ENCODE results near the gene CACNB4.
"Not testable (repeated sequence)": the region's sequence is repeated elsewhere in the genome, so short reads cannot be mapped to it uniquely, and the experiment has no call there.

CACNB4 gene

DNA sequence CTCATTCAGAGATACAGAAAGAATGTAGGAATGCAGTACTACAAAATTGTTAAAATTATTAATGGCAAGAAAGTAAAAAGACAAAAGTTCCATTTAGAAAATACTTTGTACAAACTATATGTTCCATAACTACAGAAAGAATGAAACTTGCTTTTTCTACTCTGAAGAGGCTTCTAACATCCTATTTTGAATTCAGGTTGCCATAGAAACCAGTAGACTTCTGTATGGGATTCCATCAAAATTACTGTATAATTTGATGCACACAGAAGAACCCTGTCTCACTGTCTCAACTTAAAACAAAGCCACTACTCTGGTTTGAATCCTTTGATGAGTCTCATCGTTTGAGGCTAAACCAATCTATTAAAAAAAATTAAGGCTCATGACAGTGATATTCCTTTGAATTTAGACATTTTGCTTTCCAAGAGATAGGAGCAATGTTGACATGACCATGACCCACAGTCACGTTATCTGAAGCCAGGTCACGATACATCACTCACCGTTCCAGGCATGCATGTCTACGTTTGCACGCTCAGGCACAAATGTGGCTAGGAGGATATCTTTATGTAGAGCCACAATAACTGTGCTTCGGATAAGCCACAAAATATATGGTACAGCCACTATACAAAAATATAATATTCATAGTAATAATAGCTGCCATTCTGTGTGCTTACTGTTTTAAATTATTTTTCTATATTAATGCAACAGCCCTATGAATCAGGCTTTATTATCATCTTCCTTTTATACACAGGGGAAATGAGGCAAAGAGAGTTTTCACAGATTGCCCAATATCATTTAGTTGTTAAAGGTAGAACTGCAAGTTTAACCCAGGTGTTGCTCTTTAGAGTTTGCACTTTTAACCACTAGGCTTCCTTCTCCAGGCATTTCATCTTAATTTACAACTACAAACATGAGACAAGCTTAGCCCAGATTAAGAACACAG is 82.4 kb downstream of the CACNB4 start:
- no peak for FAIRE-seq

DNA sequence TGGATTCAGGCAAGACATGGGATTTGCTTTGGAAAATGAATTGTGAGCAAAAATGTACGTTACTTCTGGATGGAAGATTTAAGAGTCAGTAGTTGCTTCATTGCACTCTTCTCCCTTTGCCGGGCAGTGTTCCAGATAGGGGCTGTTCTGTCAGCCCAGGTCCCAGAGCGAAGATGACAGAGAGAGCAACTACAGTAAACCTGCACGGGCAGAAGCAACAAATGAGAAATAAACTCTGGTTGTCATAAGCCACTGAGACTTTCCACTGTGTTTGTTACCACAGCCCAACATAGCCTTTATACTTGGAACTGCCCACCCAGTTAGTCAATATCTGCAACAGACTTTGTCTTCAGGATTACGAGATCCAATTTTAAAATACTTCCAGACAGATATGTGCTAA is 83.3 kb downstream of the CACNB4 start:
- no peak for FAIRE-seq

DNA sequence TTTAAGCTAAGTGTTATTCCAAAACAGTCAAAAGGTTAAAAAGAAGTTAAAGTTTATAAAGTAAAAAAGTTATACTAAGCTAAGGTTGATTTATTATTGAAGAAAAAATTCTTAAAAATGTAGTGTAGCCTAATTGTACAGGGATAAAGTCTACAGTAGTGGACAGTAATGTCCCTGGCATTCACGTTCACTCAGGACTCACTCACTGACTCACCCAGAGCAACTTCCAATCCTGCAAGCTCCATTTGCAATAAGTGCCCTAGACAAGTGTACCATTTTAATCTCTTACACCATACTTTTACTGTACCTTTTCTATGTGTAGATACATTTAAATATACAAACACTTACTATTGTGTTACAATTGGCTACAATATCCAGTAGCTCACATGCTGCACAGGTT is 86.1 kb downstream of the CACNB4 start:
- FAIRE-seq = no peak

DNA sequence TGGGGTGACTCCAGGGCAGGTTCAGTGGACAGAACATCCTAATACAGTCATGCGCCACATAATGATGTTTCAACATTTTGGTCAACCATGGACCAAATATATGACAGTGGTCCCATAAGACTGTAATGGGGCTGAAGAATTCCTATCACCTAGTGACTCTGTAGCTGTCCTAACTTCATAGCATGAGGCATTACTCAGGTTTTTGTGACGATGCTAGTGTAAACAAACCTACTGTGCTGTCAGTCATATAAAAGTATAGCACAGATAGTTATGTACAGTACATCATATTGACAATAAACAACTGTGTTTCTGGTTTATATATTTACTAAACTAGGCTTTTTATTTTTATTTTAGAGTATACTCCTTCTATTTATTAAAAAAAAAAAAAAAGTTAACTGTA is 87.1 kb downstream of the CACNB4 start:
- no peak for FAIRE-seq

DNA sequence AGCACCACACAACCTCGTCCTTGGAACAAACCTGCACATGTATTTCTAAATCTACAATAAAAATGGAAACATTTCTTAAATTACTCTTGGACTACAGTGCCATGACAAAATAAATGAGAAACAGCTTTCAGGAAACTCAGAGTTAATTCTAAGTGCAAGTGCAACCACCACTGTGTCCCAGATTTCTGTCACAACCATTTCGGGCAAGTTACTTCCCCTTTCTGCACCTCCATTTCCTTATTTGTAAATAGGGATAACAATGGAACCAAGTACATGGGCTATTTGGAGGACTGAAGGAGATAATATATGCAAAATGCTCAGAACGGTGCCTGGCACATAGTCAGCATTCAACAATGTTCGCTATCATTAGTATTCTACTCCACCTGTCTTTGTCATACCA is 93.2 kb downstream of the CACNB4 start:
- no peak for FAIRE-seq

DNA sequence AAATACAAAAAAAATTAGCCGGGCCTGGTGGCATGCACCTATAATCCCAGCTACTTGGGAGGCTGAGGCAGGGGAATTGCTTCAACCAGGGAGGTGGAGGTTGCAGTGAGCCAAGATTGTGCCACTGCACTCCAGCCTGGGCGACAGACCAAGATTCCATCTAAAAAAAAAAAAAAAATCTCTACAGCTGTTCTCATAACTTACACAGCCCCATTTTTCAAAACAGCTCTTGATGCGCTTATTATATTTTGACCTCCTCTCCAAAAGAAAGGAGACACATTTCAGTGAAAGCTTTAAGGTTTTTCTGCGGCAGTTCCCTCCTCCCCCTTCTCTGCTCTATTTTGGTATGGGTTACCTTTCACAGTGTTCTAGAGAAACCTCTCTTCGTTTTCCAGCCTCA is 95.6 kb downstream of the CACNB4 start:
- not testable (repeated sequence) for FAIRE-seq

DNA sequence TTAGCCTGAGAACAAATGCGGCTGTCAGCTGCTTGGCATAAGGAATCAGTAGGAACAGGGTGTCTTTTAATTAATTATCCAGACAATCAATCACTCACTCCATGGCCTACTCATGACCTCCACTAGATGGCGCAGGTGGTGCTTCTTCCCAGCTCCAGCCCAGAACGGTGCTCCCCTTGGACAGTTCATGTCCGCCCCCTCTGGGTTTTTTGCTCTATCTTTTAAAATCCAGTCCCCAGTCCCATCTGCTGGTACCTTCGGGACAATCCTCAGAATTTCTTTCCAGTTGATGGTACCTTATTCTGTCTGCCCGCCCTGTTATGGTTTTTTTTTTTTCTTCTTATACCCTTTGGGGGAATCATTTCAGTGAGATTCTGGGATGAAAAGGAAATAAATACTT is 99.8 kb downstream of the CACNB4 start:
- FAIRE-seq = no peak

DNA sequence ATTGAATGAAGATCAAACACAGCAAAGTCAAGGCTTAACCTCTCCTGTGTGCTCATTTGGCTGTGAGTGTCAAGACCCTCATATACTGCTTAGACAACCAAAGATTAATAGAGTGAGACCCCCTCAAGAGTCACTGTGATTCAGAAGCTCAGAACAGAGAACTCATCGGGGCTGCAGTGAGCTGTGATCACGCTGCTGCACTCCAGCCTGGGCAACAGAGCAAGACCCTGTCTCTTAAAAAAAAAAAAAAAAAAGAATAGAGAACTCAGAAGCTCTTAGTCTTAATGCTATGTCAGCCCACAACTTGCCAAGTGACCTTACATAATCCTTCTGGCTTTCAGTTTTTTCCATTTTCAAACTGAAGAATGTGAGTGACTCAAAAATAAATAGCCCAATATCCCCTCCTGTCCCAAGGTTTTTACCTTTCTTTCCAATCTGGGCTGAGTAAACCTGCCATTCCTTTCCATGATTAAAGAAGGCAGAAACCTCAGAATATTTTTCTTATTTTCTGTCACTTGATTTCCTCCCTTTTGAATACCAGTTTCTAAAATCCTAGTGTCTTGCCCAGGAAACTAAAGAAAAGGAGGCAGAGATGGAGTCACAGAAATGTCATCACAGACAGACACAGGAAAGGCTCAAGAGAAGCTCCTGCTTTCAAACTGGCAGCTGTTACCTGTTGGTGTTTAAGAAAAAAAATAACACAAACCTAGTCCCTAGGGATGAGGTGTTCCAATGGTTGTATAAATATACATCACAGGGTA is 102.4 kb downstream of the CACNB4 start:
- no peak for FAIRE-seq

DNA sequence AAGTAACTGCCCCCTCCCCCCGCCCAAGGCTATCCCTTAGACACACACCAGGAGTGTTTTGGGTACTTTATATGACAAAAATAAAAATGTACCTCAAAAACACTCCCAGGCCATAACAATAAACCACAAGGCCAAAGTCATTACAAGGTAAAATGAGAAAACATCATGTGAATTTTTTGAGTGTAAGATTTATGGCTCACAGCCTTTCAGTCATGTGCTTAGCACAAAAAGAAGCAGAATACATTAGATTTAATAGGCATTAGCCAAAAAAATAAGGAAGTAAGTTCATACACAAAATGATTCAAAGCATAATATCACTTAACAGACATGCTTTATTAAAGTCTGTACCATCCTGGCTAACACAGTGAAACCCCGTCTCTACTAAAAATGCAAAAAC is 103.7 kb downstream of the CACNB4 start:
- no peak for FAIRE-seq

DNA sequence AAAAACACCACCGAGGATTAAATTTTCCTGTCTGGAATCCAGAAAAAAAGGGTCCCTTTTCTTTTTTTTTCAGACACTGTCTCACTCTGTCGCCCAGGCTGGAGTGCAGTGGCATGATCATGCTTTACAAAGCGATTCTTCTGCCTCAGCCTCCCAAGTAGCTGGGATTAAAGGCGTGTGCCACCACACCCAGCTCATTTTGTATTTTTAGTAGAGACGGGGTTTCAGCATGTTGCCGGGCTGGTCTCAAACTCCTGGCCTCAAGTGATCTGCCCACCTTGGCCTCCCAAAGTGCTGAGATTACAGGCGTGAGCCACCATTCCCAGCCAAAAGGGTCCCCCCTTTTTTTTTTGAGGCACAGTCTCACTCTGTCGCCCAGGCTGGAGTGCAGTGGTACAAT is 104.7 kb downstream of the CACNB4 start:
- not testable (repeated sequence) for FAIRE-seq

DNA sequence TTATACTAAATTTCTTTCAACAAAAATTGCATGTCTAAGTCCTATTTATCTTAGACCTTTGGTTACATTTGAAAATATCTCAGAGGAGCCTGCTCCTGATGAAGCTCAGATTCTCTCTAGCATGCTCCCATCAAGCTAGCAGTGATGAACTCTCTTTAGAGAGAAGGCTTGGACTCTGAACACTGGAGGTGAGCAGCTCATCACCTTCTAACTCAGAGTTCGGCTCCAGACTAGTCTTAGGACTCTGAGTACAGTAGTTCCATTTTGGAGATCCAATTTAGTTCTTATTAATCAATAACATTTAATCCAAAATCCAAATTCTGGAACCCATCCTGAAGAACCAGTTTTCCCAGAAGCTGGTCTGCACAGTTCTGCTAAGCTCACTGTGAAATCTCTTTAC is 107.8 kb downstream of the CACNB4 start:
- FAIRE-seq = no peak

DNA sequence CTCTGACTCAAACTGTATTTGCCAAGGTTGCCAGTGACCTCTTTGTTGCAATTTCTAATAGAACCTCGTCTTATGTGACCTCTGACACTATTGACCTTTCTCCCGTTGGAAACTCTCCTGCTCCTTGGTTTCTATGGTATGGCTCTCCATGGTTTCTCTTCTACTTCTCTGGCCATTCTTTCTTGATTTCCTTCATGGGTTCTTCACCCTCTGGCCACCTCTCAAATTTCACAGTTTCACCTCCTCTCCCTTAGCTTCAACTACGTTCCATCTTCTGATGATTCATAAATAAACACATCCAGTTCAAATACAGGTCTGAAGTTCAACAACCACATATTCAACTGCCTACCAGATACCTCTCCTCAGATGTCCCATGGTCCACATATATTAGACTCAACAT is 109.5 kb downstream of the CACNB4 start:
- no peak for FAIRE-seq

DNA sequence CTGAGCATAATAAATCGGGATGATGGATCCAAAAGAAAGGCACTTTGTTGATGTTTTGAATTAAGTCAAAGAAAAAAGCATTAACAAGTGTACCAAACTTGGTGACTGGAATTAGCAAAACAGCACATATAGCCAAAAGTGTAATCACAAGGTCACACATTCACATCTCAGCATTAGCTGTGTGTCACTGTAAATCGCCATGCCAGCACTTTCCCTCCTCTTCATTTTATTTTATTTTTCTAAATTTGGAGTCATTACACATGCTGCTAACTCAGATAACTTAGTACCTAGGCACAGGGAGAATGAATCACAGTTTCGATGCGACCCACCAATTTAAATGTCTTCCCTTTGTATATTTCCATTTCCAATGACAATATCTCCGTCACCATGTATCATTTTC is 111.4 kb downstream of the CACNB4 start:
- no peak for FAIRE-seq

DNA sequence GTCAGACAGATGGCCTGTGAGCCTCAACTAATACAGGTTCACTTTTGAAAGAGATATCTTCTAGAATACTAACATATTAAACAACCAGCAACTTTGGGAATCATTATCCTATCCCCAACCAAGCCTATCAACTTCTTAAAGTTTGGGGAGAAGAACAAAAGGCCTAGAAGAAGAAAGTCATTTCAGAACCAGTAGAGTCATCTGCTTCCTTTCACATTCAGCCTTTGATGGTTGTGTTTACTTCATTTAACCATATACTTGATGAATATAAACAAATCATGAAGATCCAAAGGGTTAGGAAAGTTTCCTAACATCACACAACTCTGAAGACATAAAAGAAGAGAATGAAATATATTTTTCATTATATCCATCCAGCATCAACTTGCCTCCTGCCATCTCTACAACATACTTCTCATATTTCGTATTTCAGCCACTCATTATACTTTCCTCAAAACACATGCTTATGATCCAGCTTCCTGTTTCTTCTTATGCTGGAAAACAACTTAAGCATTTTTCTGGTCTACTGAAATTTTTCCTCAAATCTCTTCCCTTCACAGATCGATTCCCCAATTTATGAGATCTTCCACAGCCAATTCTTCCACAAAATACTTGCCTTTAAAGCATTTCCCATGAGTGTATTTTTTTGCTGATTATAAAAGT is 114.3 kb downstream of the CACNB4 start:
- FAIRE-seq = no peak

DNA sequence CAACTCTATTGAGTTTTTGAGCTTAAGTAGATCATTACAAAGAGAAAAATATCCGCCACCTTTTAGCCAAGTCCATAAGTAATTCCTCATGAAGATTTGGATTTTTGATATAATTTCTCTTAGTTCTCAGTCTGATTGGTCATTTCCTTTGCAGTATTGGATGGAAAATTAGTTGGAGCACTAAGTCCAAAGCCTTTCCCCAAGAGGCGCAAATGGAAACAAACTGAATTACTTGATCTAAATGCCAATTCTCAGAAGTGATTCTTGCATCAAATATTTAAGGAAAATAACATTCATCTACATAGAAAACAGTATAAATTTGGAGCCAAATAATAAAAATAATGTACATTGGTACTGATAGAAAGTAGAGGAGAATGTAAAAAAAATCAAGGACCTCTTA is 115.6 kb downstream of the CACNB4 start:
- no peak for FAIRE-seq

DNA sequence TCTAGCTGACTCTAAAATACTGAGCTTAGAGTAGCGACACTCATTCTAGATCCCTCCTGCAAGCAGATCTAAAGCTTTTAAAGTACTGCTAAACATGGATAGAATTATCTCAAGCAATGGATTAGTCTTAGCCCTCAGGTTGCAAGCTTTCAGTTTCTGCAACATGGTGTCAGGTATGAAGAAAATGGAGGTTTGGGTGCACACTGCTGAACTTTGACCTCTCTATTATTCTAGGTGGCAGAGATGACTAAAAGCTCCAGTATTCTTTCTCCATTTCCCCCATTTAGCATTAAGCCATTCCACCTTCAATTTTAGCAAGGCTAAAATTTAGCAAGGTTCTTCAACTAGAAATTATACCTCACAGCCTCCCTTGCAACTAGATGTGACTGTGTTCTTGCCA is 117.0 kb downstream of the CACNB4 start:
- FAIRE-seq = no peak

DNA sequence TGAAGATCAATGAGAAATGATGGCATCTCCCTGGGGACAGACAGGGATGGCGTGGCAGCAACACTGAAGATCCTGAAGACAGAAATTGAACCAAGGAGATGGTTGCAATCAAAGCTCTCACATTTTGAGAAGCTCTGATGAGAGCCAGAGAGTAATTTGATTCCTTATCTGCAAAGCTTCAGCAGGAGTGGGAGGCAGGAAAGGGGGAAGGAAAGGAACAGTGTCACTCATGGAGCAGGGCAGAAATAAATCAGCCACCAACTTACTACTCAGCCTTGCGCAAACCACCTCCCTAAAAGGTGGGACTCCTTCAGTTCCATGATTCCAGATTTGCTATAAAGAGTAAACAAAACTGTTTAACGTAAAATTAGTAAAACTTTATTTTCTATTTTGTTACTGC is 119.2 kb downstream of the CACNB4 start:
- FAIRE-seq = no peak

DNA sequence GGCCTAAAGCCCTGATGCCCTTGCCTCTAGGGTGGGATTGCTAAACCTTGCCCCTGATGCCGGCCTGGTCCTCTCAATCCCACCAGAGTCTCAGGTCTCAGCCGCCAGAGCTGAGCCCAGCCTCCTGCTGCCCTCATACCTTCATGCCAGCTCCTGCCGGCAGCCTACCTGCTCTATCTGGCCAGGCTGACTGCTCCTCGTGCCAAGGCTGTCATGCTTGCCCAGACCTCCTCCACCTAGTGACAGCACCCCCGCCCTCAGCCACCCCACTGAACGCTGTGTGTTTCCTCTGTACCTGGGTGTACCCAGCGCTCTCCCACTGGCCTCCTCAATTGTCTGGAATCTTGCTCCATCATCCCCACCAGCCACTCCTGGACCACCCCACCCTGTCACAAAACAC is 120.1 kb downstream of the CACNB4 start:
- FAIRE-seq = no peak

DNA sequence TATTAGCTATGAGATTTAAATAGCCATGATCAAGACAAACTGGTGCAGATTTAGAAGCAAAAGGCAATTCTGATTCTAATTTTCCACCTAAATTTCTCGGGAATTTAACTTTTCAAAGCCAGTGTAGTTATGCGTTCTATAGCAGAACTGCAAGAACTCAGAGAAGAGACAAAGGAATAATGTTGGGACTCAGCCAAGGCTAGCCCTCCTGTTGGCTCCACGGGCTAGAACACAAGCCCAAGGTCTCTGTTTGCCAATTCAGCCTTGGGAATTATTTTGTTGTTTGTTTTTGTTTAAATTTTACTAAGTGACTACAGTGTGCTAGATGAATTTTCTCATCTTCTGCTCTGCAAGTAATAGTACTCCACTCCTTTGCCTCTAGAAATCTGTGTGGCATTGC is 121.2 kb downstream of the CACNB4 start:
- no peak for FAIRE-seq

DNA sequence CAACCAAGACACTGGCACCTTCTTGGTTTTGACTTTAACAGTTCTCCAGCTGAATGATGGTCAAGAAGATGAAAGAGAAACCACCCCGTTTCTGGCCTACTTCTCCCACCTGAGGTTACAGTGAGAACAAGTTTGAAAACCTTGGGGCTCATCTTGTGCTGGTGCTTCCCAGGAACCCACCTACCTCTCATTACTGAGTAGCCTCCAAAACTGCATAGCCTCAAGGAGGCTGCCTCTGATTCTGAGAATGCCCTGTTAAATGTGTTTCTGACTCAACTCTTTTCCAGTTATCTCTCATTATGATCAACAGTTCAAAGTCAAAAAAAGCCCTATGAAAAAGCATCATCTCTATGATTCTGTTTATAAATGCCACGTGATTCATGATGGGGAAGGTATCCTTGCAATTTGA is 121.9 kb downstream of the CACNB4 start:
- FAIRE-seq = no peak

DNA sequence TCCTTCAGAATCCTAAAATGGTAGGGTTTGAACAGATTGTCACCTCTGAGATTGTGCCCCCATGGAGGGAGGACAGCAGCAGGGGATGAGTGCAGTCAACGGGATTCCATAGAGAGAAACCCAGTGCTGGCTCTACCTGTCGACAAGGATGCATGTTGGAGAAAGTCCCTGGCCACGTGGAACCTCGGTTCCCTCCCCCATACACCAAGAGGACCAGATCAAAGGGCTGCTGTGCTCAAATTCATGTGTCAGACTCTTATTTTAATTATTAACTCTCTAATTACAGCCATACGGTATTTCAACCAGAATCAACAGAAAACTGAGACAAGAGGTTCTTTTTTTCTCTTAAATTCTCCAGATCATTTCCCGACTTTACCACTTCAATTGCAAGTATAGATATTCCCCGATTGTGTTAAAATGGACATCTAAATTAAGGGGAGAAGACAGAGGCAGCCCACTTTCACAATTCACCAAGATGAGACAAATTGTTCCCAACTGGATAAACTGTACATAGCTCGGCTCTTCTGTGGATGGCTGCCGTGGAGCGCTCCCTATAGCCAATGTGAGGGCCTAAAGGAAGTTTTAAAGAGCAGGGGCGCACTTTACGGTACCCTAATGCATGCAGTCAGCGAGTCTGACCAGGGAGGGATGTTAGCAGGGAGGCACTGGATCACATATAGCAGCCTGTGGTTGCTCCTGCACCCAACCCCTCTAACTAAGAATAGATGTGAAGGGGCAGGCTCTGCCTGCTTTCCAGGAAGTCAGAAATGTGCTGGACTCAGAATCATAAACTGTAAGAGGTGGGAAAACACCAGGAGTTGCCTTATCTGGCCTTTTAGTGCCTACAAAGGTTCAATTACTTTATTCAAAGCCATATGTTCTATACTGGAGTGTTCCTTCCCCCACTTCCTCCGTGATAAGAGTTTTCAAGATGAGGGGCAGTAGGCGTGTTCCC is 123.1 kb downstream of the CACNB4 start:
- no peak for FAIRE-seq

DNA sequence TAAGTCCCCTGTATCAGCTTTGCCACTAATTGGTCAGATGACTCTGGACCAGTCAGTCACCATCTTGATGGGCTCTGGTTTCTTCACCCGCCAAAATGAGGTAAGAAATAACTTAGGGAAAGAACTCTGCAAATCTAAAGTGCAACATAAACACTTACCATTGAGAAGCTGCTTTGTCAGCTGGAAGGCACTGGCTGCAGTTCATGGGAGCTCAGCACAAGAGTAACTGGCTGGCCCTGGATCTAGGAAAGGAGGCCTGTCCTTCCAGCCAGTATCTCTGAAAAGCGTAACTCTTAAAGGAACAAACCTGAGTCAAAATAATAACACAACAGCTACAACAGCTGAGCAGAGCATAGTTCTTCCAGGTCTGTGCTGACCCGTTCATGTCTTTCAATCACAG is 123.9 kb downstream of the CACNB4 start:
- no peak for FAIRE-seq

DNA sequence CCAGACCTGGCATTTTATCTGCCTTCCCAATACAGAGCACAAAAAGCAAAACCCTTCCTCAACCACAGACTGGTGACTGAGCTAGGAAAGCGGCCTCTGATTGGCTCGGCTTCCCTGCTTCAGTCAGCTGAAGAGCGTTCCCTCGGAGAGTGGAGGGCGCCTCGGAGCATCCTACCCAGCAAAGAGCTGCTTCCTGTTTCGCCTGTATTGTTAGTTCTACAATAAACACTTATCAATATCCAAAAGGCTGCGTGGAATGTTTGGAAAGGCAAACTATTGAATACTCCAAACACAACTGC is 125.0 kb downstream of the CACNB4 start:
- no peak for FAIRE-seq
